Stimulated activated CD4-positive, alpha-beta T cell treated with anti-CD3 and anti-CD28 coated beads, Interleukin-4, amount 100 ng/mL, for 4 hours (primary cell): ENCODE measurements around the gene RDH16.

Experiments
- DNase-seq, 2 experiments: peaks; one replicate each; pipeline ENCODE4 v3.0.0-alpha.2; 2020

The RDH16 gene

GRCh38 chr12:56957229-56958052 is at the start of gene RDH16:
Gene RDH16 (minus strand): TSS chr12:56957608. CDS start chr12:56957462, 146 bp downstream.
- no peak for DNase-seq

GRCh38 chr12:57006809-57007475 is 49.5 kb upstream of the RDH16 start:
- peak; percentile 22 to 62 for DNase-seq

GRCh38 chr12:57005980-57006808 is 48.8 kb upstream of the RDH16 start, which contains the start of gene ZBTB39:
Gene ZBTB39 (minus strand): TSS chr12:57006546. CDS start chr12:57004917, 1,629 bp downstream.
- peak; percentile 49 to 72 for DNase-seq

GRCh38 chr12:57004651-57005050 is 47.2 kb upstream of the RDH16 start:
- DNase-seq = no peak

- no peak for DNase-seq
Observed at GRCh38 chr12:57003395-57003794, 46.0 kb upstream of the RDH16 start.

- peak; percentile 67 to 78 for DNase-seq
Observed at GRCh38 chr12:57001448-57001906, 44.1 kb upstream of the RDH16 start.

GRCh38 chr12:57000393-57000792 is 43.0 kb upstream of the RDH16 start:
- no peak for DNase-seq

GRCh38 chr12:56999456-56999855 is 42.0 kb upstream of the RDH16 start:
- DNase-seq = no peak

- peak in 1 of 2 experiments; percentile 38 for DNase-seq
Observed at GRCh38 chr12:56998981-56999380, 41.6 kb upstream of the RDH16 start.

GRCh38 chr12:56998316-56998715 is 40.9 kb upstream of the RDH16 start:
- DNase-seq = no peak

GRCh38 chr12:56996793-56997545 is 39.6 kb upstream of the RDH16 start:
- no peak for DNase-seq

GRCh38 chr12:56995930-56996496 is 38.6 kb upstream of the RDH16 start:
- no peak for DNase-seq

GRCh38 chr12:56995201-56995929 is 38.0 kb upstream of the RDH16 start:
- DNase-seq = no peak

GRCh38 chr12:56994231-56994746 is 36.9 kb upstream of the RDH16 start:
- no peak for DNase-seq

- no peak for DNase-seq
Observed at GRCh38 chr12:56993346-56993745, 35.9 kb upstream of the RDH16 start.

- DNase-seq = no peak
Observed at GRCh38 chr12:56991319-56992246, 34.2 kb upstream of the RDH16 start.

- DNase-seq = no peak
Observed at GRCh38 chr12:56990648-56991318, 33.4 kb upstream of the RDH16 start.

- DNase-seq = no peak
Observed at GRCh38 chr12:56989861-56990610, 32.6 kb upstream of the RDH16 start.
